WTC11 (cell line): ENCODE results near the gene ARHGAP26.

Source experiments
- TEAD4 ChIP-seq: sonication (generic); formaldehyde crosslinking; IDR thresholded peaks from 2 replicates; pipeline ENCODE4 v1.8.0; 2022; ENCODE audit warnings: mild to moderate bottlenecking, missing genetic modification reagents
- TF ChIP-seq, protein P1 (sequence below): fragments of 200-600 bp; IDR thresholded peaks from 2 replicates; pipeline ENCODE4 v1.8.0; 2022; ENCODE audit warnings: antibody characterized with exemption

DNA sequence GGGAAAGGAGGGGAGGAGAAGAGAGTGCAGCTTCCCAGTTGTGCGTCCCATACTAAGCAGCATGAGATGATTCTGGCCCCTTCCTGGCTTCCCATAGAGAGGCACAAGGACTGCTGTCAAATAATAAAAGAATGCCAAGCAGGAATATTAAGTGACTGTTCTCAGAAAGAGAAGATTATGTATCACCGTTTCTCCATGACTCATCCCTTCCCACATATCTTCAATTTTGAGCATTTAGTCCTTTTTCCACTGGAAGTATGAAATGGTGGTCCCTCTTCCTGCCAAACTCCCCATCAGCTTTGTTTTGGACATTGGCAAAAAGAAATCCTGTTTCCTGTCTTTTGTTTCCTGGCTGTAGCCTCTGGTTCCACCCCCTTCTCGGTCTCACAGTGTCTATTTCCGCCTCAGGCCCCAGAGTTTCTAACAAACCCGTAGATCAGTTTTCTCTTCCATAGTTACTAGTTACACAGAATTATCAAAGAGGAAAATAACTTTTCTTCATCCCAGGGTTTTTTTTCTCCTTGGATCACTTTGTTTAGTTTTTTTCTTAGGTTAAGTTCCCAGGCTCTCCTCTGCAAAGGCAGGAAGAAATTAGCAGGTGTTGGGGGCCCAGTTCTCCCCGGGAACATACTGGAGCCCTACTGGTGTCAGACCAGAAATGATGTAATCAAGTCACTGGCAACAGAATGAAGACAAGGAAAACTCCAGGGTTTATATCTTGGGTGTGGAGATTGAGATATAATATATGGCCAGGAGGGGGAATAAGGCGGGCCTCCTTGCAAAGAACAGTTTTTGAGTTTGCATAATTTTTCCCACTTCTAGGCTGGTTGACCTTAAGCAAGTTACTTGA lies 26.4 kb upstream of the ARHGAP26 start:
- TF ChIP-seq TEAD4 (CRISPR knock-in tag), result no peak
- TF ChIP-seq, protein P1, sequence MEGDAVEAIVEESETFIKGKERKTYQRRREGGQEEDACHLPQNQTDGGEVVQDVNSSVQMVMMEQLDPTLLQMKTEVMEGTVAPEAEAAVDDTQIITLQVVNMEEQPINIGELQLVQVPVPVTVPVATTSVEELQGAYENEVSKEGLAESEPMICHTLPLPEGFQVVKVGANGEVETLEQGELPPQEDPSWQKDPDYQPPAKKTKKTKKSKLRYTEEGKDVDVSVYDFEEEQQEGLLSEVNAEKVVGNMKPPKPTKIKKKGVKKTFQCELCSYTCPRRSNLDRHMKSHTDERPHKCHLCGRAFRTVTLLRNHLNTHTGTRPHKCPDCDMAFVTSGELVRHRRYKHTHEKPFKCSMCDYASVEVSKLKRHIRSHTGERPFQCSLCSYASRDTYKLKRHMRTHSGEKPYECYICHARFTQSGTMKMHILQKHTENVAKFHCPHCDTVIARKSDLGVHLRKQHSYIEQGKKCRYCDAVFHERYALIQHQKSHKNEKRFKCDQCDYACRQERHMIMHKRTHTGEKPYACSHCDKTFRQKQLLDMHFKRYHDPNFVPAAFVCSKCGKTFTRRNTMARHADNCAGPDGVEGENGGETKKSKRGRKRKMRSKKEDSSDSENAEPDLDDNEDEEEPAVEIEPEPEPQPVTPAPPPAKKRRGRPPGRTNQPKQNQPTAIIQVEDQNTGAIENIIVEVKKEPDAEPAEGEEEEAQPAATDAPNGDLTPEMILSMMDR, result no peak
